HepG2 (cell line): ENCODE measurements around the gene UBE2L6.

ENCODE experiments used
- BRF2 ChIP-seq: sonication (generic); formaldehyde crosslinking; IDR thresholded peaks from 2 replicates; pipeline ENCODE4 v1.8.1; 2022; ENCODE audit warnings: mild to moderate bottlenecking, missing genetic modification reagents
- PITX1 ChIP-seq: sonication (generic); formaldehyde crosslinking; IDR thresholded peaks from 2 replicates; pipeline ENCODE4 v1.5.1; 2020; ENCODE audit warnings: mild to moderate bottlenecking, missing genetic modification reagents
- ZNF367 ChIP-seq: sonication (generic); formaldehyde crosslinking; IDR thresholded peaks from 2 replicates; pipeline ENCODE4 v1.4.0; 2020; ENCODE audit warnings: missing genetic modification reagents, borderline replicate concordance
- TF ChIP-seq, protein P1 (sequence below): sonication (generic); formaldehyde crosslinking; IDR thresholded peaks from 2 replicates; pipeline ENCODE4 v1.5.0; 2020; ENCODE audit warnings: mild to moderate bottlenecking, missing genetic modification reagents, moderate library complexity
- TF ChIP-seq, protein P2 (sequence below): sonication (generic); formaldehyde crosslinking; IDR thresholded peaks from 2 replicates; pipeline ENCODE4 v1.8.1; 2023; ENCODE audit warnings: missing genetic modification reagents, inconsistent platforms, borderline replicate concordance

GRCh38 chr11:57506522-57506921 is 61.0 kb downstream of the UBE2L6 start:
- TF ChIP-seq PITX1 (CRISPR knock-in tag): no peak
- TF ChIP-seq, protein P1, sequence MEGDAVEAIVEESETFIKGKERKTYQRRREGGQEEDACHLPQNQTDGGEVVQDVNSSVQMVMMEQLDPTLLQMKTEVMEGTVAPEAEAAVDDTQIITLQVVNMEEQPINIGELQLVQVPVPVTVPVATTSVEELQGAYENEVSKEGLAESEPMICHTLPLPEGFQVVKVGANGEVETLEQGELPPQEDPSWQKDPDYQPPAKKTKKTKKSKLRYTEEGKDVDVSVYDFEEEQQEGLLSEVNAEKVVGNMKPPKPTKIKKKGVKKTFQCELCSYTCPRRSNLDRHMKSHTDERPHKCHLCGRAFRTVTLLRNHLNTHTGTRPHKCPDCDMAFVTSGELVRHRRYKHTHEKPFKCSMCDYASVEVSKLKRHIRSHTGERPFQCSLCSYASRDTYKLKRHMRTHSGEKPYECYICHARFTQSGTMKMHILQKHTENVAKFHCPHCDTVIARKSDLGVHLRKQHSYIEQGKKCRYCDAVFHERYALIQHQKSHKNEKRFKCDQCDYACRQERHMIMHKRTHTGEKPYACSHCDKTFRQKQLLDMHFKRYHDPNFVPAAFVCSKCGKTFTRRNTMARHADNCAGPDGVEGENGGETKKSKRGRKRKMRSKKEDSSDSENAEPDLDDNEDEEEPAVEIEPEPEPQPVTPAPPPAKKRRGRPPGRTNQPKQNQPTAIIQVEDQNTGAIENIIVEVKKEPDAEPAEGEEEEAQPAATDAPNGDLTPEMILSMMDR (CRISPR knock-in tag): no peak
- TF ChIP-seq BRF2 (CRISPR knock-in tag): no peak
- TF ChIP-seq, protein P2, sequence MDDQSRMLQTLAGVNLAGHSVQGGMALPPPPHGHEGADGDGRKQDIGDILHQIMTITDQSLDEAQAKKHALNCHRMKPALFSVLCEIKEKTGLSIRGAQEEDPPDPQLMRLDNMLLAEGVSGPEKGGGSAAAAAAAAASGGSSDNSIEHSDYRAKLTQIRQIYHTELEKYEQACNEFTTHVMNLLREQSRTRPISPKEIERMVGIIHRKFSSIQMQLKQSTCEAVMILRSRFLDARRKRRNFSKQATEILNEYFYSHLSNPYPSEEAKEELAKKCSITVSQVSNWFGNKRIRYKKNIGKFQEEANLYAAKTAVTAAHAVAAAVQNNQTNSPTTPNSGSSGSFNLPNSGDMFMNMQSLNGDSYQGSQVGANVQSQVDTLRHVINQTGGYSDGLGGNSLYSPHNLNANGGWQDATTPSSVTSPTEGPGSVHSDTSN (CRISPR knock-in tag): no peak
- no peak for TF ChIP-seq ZNF367
